Sigmoid colon (tissue), 4 donors: ENCODE data around the gene JAZF1.

ENCODE experiments used
- EP300 ChIP-seq, 4 donors: sonication (generic); formaldehyde crosslinking; IDR thresholded peaks; one replicate each; pipeline ENCODE4 v1.6.1; 2017; ENCODE audit warnings: antibody characterized with exemption in 4 of 4
- POLR2A ChIP-seq, 2 donors: fragments of 450-650 bp; IDR thresholded peaks; one replicate each; pipeline ENCODE4 v1.6.1; 2016; ENCODE audit warnings: antibody characterized with exemption in 2 of 2, mild to moderate bottlenecking in 2 of 2, moderate library complexity in 2 of 2
- POLR2AphosphoS5 ChIP-seq, 4 donors: sonication (generic); formaldehyde crosslinking; IDR thresholded peaks; one replicate each; pipeline ENCODE4 v1.6.1; 2017; ENCODE audit warnings: antibody characterized with exemption in 4 of 4
- TF ChIP-seq, protein P1 (sequence below), 4 experiments: fragments of 450-650 bp in 3 of 4; fragments of 200-600 bp in 1 of 4; IDR thresholded peaks; one replicate each; pipeline ENCODE4 v1.5.1; 2016 to 2019; ENCODE audit warnings: antibody characterized with exemption in 4 of 4, mild to moderate bottlenecking in 3 of 4, moderate library complexity in 2 of 4

DNA sequence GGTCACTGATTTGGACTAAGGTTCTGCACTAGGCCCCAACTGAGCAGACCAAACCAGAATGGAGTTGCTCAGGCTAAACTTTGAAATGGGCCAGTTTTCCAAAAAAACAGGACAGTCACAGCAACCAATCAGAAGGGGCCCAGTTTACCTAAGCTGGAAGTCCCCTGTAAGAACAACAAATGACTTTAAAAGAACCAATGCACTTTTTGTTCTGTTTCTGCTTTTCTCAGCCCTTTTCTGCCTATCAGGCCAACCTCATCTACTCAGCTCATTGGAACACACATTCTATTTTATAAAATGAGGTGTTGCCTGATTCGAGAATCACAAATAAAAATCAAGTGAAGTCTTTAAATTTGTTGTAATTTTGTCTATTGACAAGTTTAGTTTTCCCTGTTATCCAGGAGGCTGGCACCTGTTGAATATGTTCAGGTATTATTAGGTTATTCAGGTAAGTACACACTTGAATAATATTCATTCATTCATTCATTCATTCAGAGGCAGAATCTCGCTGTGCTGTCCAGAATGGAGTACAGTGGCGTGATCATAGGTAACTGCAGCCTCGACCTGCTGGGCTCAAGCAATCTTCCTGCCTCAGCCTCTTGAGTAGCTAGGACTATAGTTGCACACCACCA is 271.9 kb downstream of the JAZF1 start:
- TF ChIP-seq, protein P1, sequence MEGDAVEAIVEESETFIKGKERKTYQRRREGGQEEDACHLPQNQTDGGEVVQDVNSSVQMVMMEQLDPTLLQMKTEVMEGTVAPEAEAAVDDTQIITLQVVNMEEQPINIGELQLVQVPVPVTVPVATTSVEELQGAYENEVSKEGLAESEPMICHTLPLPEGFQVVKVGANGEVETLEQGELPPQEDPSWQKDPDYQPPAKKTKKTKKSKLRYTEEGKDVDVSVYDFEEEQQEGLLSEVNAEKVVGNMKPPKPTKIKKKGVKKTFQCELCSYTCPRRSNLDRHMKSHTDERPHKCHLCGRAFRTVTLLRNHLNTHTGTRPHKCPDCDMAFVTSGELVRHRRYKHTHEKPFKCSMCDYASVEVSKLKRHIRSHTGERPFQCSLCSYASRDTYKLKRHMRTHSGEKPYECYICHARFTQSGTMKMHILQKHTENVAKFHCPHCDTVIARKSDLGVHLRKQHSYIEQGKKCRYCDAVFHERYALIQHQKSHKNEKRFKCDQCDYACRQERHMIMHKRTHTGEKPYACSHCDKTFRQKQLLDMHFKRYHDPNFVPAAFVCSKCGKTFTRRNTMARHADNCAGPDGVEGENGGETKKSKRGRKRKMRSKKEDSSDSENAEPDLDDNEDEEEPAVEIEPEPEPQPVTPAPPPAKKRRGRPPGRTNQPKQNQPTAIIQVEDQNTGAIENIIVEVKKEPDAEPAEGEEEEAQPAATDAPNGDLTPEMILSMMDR (IDR thresholded peaks at IDR 0.05), result no peak
- no peak for TF ChIP-seq POLR2AphosphoS5 (IDR thresholded peaks at IDR 0.05)
- no peak for TF ChIP-seq POLR2A (IDR thresholded peaks at IDR 0.05)
- TF ChIP-seq EP300 (IDR thresholded peaks at IDR 0.05), result no peak
